ENCODE measurements around the gene TK1.

GRCh38 chr17:78133179-78133951, 53.5 kb downstream of the TK1 start:
- TF ChIP-seq, protein P1, sequence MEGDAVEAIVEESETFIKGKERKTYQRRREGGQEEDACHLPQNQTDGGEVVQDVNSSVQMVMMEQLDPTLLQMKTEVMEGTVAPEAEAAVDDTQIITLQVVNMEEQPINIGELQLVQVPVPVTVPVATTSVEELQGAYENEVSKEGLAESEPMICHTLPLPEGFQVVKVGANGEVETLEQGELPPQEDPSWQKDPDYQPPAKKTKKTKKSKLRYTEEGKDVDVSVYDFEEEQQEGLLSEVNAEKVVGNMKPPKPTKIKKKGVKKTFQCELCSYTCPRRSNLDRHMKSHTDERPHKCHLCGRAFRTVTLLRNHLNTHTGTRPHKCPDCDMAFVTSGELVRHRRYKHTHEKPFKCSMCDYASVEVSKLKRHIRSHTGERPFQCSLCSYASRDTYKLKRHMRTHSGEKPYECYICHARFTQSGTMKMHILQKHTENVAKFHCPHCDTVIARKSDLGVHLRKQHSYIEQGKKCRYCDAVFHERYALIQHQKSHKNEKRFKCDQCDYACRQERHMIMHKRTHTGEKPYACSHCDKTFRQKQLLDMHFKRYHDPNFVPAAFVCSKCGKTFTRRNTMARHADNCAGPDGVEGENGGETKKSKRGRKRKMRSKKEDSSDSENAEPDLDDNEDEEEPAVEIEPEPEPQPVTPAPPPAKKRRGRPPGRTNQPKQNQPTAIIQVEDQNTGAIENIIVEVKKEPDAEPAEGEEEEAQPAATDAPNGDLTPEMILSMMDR (IDR thresholded peaks at IDR 0.05), result no peak
- no peak for TF ChIP-seq POLR2A (IDR thresholded peaks at IDR 0.05)

Data from body of pancreas (tissue), 4 donors.